ENCODE measurements around the gene ELMO2. TPM values are rescaled to one million over a fixed set of nuclear protein-coding genes. Genes with fewer than 3 reads are reported as not detected.

ELMO2 gene
- total RNA-seq, 4 donors from 2014 or later, result 46.7 to 62.4 (median 55.1) TPM

DNA sequence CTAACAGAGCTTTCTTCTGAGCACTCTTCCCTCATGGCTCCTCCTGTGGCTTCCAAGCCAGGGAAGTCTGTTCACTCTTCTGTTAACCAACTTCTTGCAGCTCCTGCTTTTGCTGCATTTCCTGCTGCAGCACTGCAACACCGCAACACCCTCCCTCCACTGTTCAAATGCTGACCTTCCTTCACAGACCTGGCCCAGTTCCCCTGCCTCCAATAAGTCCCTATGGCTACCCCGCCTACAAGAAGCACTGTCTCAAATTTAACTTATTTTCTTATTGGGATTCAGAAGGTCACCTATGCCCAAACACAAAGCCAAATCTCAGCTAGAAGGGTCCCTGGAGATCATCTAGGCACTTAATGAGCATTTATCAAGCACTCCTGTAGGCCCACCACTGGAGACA, 44.6 kb downstream of the ELMO2 start:
- TF ChIP-seq CTCF (IDR thresholded peaks at IDR 0.05) (no peak), POLR2A (IDR thresholded peaks at IDR 0.05) (no peak), POLR2AphosphoS5 (IDR thresholded peaks at IDR 0.05) (no peak)
- Histone ChIP-seq H3K4me1 (peaks cover 79% of the 10 kb centered on the region), H3K36me3 (peaks cover 22% of the 10 kb centered on the region), H3K9me3 (no peaks in the 10 kb centered on the region), H3K4me3 (no peak overlapping the region), H3K27ac (no peak overlapping the region), H3K27me3 (no peaks in the 10 kb centered on the region)
- WGBS, result 87% methylated on average over 2 of the region's 2 CpGs
- peak in 1 of 2 donors; percentile 16 for DNase-seq (ENCODE audit: low spot score in 2 of 2)

DNA sequence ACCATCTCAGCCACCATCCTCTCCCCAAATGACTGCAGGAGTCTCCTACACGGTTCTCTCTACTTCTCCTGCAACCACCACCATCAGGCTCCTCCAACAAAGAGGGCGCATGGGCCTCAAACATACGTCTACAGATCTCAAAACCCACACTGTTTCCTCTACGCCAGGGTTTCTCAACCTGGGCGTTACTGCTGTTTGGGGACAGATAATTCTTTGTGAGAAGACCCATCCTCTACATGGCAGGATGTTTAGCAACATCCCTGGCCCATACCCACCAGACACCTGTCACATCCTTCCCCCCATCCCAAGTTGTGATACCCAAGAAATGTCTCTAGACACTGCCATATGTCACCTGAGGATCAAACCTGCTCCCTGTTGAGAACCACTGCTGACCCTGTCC, 45.0 kb downstream of the ELMO2 start:
- H3K4me3 ChIP-seq, result no peak overlapping the region
- H3K9me3 ChIP-seq, result no peaks in the 10 kb centered on the region
- H3K36me3 ChIP-seq, result peaks cover 19% of the 10 kb centered on the region
- no peak overlapping the region for H3K27ac ChIP-seq
- peaks cover 83% of the 10 kb centered on the region for H3K4me1 ChIP-seq
- TF ChIP-seq POLR2AphosphoS5 (IDR thresholded peaks at IDR 0.05) (no peak), EP300 (IDR thresholded peaks at IDR 0.05) (no peak), CTCF (IDR thresholded peaks at IDR 0.05) (no peak), POLR2A (IDR thresholded peaks at IDR 0.05) (no peak)
- peak in 1 of 2 donors; percentile 41 for DNase-seq (ENCODE audit: low spot score in 2 of 2)
- 66% methylated on average over 5 of the region's 5 CpGs for WGBS
- no peaks in the 10 kb centered on the region for H3K27me3 ChIP-seq

GRCh38 chr20:46359233-46359751, 47.1 kb downstream of the ELMO2 start:
- Histone ChIP-seq H3K9me3 (no peaks in the 10 kb centered on the region), H3K27ac (no peak overlapping the region), H3K4me1 (peaks cover 72% of the 10 kb centered on the region), H3K27me3 (no peaks in the 10 kb centered on the region), H3K36me3 (peaks cover 32% of the 10 kb centered on the region), H3K4me3 (no peak overlapping the region)
- 50% methylated on average over 9 of the region's 10 CpGs for WGBS
- TF ChIP-seq CTCF (IDR thresholded peaks at IDR 0.05) (no peak), POLR2A (IDR thresholded peaks at IDR 0.05) (no peak), POLR2AphosphoS5 (IDR thresholded peaks at IDR 0.05) (no peak), EP300 (IDR thresholded peaks at IDR 0.05) (no peak)
- DNase-seq (ENCODE audit: low spot score in 2 of 2), result no peak

- H3K9me3 ChIP-seq, result no peaks in the 10 kb centered on the region
- WGBS, result 82% methylated on average over 15 of the region's 19 CpGs
Observed at GRCh38 chr20:46358346-46359058, 47.9 kb downstream of the ELMO2 start.

More at GRCh38 chr20:46358346-46359058, 47.9 kb downstream of the ELMO2 start:
- Histone ChIP-seq H3K36me3 (peaks cover 38% of the 10 kb centered on the region), H3K4me3 (no peak overlapping the region), H3K27me3 (no peaks in the 10 kb centered on the region), H3K4me1 (peaks cover 69% of the 10 kb centered on the region), H3K27ac (no peak overlapping the region)
- no peak for TF ChIP-seq CTCF (IDR thresholded peaks at IDR 0.05)
- TF ChIP-seq EP300 (IDR thresholded peaks at IDR 0.05), result no peak
- no peak for TF ChIP-seq POLR2AphosphoS5 (IDR thresholded peaks at IDR 0.05)
- TF ChIP-seq POLR2A (IDR thresholded peaks at IDR 0.05), result no peak
- no peak for DNase-seq (ENCODE audit: low spot score in 2 of 2)
